Measurements from ENCODE around the gene ASCC1. TPM values are rescaled to one million over a fixed set of nuclear protein-coding genes. Genes with fewer than 3 reads are reported as not detected.

ASCC1 gene
- total RNA-seq, 1 experiment from 2014 or later = 40.2 TPM

GRCh38 chr10:72075376-72076115 is 140.5 kb downstream of the ASCC1 start:
- DNase-seq (ENCODE audit: low spot score) = no peak
- BruUV-seq (replicated peaks) = no TSS peak
- Histone ChIP-seq H3K36me3 (ENCODE audit: insufficient read depth, low read length, poor library complexity, severe bottlenecking) (no peaks in the 10 kb centered on the region), H3K9me3 (ENCODE audit: low read depth, low read length, poor library complexity, severe bottlenecking) (no peaks in the 10 kb centered on the region), H3K27me3 (replicated peaks; ENCODE audit: insufficient read depth, low read depth, low read length, poor library complexity) (no peaks in the 10 kb centered on the region), H3K27ac (ENCODE audit: low read depth, low read length, poor library complexity, severe bottlenecking) (no peak overlapping the region), H3K4me3 (ENCODE audit: low read depth, low read length, poor library complexity, severe bottlenecking) (no peak overlapping the region), H3K4me1 (ENCODE audit: insufficient read depth, low read length, poor library complexity, severe bottlenecking) (peaks cover 13% of the 10 kb centered on the region)
- ChIA-PET POLR2A (ENCODE audit: low non-redundant PET) (no interaction called here), CTCF (interaction anchor here (0.6 kb wide), 1 partner anchor 27 kb away, joined by 3 read pairs; no protein-coding TSS in a partner anchor)
- TF ChIP-seq EZH2 (IDR thresholded peaks at IDR 0.05; ENCODE audit: borderline replicate concordance, low read depth, low read length, poor library complexity, severe bottlenecking) = no peak
- intact Hi-C loops (cut with micrococcal nuclease; ENCODE audit: unreplicated experiment) = no loop called here

- no peaks in the 10 kb centered on the region for H3K9me3 ChIP-seq (ENCODE audit: low read depth, low read length, poor library complexity, severe bottlenecking)
- no peaks in the 10 kb centered on the region for H3K36me3 ChIP-seq (ENCODE audit: insufficient read depth, low read length, poor library complexity, severe bottlenecking)
- no peaks in the 10 kb centered on the region for H3K27me3 ChIP-seq (replicated peaks; ENCODE audit: insufficient read depth, low read depth, low read length, poor library complexity)
- no peak overlapping the region for H3K27ac ChIP-seq (ENCODE audit: low read depth, low read length, poor library complexity, severe bottlenecking)
- BruUV-seq (replicated peaks) = no TSS peak
- CTCF ChIA-PET = no interaction called here
- TF ChIP-seq EZH2 (IDR thresholded peaks at IDR 0.05; ENCODE audit: borderline replicate concordance, low read depth, low read length, poor library complexity, severe bottlenecking) (no peak), CTCF (conservative IDR thresholded peaks at IDR 0.05; ENCODE audit: low read depth, low read length) (no peak)
- intact Hi-C loops (cut with micrococcal nuclease; ENCODE audit: unreplicated experiment) = no loop called here
- H3K4me3 ChIP-seq (ENCODE audit: low read depth, low read length, poor library complexity, severe bottlenecking) = no peak overlapping the region
- peaks cover 10% of the 10 kb centered on the region for H3K4me1 ChIP-seq (ENCODE audit: insufficient read depth, low read length, poor library complexity, severe bottlenecking)
- no peak for DNase-seq (ENCODE audit: low spot score)
- POLR2A ChIA-PET (ENCODE audit: low non-redundant PET) = no interaction called here
These were observed 141.3 kb downstream of the ASCC1 start for GRCh38 chr10:72074574-72075375.

- H3K27ac ChIP-seq (ENCODE audit: low read depth, low read length, poor library complexity, severe bottlenecking) = no peak overlapping the region
- H3K4me3 ChIP-seq (ENCODE audit: low read depth, low read length, poor library complexity, severe bottlenecking) = no peak overlapping the region
- intact Hi-C loops (cut with micrococcal nuclease; ENCODE audit: unreplicated experiment) = no loop called here
- H3K36me3 ChIP-seq (ENCODE audit: insufficient read depth, low read length, poor library complexity, severe bottlenecking) = no peaks in the 10 kb centered on the region
- no peak for TF ChIP-seq EZH2 (IDR thresholded peaks at IDR 0.05; ENCODE audit: borderline replicate concordance, low read depth, low read length, poor library complexity, severe bottlenecking)
- TF ChIP-seq CTCF (conservative IDR thresholded peaks at IDR 0.05; ENCODE audit: low read depth, low read length) = no peak
- ChIA-PET CTCF (no interaction called here), POLR2A (ENCODE audit: low non-redundant PET) (no interaction called here)
- no peaks in the 10 kb centered on the region for H3K9me3 ChIP-seq (ENCODE audit: low read depth, low read length, poor library complexity, severe bottlenecking)
- no peaks in the 10 kb centered on the region for H3K27me3 ChIP-seq (replicated peaks; ENCODE audit: insufficient read depth, low read depth, low read length, poor library complexity)
- H3K4me1 ChIP-seq (ENCODE audit: insufficient read depth, low read length, poor library complexity, severe bottlenecking) = peaks cover 2% of the 10 kb centered on the region
- no peak for DNase-seq (ENCODE audit: low spot score)
- BruUV-seq (replicated peaks) = no TSS peak
These were observed 142.1 kb downstream of the ASCC1 start for GRCh38 chr10:72073708-72074573.
